ENCODE measurements around the gene SIX2.

SIX2 gene

GRCh38 chr2:45014831-45015230, 5.6 kb upstream of the SIX2 start:
- no peak for DNase-seq

DNA sequence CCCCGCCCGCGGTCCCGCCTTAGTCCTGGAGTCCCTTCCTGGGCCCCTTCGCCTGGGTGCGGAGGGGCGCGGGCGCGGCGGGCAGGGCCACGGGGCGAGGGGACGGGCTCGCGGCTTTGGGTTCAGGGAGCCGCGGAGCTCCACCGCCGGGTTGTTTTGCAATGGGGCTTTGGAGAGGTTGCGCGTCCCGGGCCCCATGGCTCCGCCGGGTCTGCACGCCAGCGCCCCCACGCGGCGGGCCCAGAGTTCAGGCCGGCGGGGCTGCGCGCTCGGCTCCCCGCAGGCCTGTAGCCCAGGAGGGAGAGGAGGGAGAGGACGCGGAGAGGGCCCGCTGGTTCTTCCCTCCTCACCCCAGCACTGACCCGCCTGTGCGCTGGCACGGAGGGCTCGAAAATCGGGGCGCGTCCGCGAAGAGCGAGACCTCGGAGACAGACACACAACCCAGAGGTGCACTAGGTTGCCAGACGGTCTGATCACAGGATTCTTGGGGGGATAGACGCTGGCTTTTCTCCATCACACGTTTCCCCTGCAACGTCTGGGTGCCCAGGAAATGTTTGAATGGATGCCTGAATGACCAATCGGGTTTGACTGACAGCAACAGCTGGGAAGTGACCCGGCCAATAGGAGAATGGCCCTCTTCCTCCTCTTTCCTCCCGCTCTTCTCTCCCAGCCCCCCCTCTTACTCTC, 4.9 kb upstream of the SIX2 start:
- no peak for DNase-seq

GRCh38 chr2:45013229-45014015, 4.2 kb upstream of the SIX2 start:
- DNase-seq: no peak

DNA sequence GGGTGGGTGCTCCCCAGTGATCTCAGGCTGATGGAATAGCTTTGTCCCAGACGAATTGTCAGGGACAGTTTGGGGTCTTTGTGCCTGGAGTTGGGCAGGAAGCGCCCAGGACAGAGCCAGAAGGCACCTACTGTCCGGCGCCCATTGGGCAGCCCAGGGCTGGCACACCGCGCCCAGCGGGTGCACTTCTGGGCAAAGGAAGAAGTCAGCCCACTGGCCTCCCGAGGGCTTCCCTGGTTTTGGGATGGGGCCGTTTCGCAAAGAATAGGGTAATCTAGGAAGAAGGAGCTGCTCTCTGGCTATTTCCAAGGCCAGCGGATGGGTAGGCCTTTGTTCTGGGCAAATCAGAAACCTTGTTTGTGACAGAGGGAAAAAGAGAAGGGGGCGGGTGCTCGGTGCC, 3.5 kb upstream of the SIX2 start:
- DNase-seq: no peak

GRCh38 chr2:45011621-45012602, 2.7 kb upstream of the SIX2 start:
- DNase-seq: no peak

- DNase-seq: no peak
Measured at GRCh38 chr2:45011121-45011520, 1.9 kb upstream of the SIX2 start.

- DNase-seq: no peak
Measured at GRCh38 chr2:45010702-45011012, 1.4 kb upstream of the SIX2 start.

GRCh38 chr2:45009928-45010701, 863 bp upstream of the SIX2 start:
- DNase-seq: no peak

- peak; percentile 48 for DNase-seq
Measured at GRCh38 chr2:45008296-45009129, 739 bp downstream of the SIX2 start.

DNA sequence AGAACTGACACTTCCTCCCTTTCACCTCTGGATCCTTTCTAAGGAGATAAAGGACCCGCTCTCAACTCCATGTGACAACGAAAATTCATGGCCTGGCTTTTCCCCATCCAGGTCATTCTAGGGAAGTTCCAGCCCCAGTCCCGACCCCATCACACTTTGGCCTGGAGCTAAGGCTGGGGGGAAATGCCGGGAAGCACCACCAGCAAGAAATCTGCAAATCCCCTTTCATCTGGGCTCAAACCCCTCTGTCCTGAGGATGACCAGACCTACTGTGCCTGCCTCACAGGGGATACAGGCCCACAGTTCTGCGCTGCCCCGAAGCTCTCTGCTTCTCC, 1.3 kb downstream of the SIX2 start:
- DNase-seq: no peak

DNA sequence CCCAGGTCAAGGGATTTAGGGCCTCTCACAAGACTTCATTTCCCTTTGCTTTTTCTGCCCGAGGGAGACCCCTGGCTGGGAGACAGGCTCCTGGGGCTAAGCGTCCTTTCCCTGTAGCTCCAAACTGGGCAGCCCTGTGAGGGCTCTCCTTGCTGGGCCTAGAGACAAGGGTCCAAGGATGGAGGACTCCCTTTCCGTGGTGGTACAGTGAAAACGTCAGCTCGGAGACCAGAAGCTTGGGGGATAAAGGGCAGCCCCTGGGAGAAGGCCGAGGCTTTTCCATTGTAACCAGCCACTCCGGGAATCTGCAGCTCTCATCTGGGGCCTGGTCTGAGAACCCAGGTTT, 2.3 kb downstream of the SIX2 start:
- DNase-seq: no peak

DNA sequence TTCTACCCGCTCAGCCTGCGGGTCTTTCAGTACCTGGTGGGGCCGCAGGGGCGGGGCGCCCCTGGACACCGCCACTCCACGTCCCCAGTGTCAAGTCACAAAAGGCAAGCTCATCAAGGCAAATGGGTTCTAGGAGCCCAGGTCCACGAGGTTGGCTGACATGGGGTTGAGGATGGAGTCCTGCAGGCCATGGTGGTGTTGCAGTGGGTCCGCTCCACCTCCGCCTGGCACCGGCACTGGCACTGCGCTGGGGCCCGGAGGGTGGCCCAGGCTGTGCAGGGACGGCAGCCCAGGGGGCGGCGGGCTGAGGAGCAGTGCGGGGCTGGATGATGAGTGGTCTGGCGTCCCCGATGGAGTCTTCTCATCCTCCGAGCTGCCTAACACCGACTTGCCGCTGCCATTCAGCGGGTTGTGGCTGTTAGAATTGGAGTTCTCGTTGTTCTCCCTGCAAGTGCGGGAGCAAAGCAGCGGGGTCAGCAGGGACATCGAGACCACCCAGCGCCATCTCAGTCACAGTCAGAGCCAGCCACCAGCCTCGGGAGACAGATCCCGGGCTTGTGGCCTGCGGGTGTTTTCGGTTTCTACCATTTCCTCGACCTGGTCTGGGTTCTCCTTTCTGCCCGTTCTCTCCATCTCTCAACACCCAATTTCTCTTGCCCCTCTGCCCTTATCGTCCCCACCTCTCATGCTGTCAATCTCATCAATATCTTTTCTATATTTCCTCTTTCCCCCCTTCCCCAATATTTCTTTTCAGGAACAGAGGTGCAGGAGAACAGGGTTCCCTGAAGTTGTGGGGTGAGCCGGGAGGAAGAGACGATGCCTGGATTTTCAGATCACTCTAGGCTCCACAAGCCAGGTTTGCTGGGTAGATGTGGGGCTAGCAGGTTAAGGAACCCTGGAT, 3.0 kb downstream of the SIX2 start:
- DNase-seq: no peak

GRCh38 chr2:45005261-45006002, 3.8 kb downstream of the SIX2 start:
- no peak for DNase-seq

DNA sequence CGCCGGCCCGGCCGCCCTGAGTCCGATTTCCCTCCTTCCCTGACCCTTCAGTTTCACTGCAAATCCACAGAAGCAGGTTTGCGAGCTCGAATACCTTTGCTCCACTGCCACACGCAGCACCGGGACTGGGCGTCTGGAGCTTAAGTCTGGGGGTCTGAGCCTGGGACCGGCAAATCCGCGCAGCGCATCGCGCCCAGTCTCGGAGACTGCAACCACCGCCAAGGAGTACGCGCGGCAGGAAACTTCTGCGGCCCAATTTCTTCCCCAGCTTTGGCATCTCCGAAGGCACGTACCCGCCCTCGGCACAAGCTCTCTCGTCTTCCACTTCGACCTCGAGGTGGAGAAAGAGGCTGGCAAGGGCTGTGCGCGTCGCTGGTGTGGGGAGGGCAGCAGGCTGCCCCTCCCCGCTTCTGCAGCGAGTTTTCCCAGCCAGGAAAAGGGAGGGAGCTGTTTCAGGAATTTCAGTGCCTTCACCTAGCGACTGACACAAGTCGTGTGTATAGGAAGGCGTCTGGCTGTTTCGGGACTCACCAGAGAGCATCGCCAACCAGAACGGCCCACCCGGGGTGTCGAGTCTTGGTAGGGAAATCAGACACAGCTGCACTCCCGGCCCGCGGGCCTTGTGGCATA, 4.6 kb downstream of the SIX2 start:
- DNase-seq: no peak

GRCh38 chr2:45003579-45004551, 5.4 kb downstream of the SIX2 start:
- no peak for DNase-seq

DNA sequence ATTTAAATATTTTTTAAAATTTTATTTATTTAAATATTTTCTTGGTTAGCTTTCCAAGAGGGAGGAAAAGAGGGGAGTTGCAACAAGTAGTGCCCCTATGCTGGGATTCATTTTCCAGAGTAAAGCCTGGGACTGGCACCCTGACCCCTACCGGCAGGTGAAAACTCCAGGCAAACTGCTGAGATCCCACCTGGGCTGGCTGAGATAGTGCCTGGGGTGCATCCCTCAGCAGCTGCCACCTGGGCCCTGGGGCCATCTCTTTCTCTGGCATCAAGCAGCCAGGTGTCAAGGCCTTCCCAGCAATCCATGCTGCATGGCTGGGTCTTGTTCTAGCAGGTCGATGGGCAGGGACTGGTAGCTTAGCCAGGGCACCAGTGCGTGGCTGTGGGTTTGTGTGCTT, 6.6 kb downstream of the SIX2 start:
- no peak for DNase-seq

DNA sequence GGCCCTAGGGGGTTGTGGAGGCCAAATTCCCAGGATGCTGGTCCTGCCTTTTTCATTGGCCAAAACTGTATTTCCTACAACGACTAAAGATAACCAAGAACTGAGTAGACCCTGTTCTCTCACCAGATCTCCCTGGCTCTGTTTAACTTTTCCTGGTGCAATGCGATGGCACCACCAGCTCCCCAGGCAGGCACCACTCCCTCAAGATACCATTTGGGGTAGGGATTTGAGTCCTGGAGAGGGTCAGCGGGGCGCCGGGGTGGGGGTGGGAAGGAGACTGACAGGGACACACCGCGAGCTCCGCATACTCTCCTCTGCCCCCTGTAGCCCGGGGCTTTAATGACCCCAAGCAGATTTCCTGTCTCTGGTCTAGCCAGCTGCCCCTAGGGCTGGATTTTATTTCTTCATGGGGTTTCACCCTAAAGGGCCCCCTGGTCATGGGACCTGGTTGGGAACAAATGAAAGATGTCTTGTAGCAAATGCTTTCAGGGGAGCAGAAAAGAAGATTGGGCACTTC, 7.3 kb downstream of the SIX2 start:
- DNase-seq: no peak

Data from GF-D8 (cell line).